Right renal pelvis (tissue), 4 donors: Measurements from ENCODE around the gene PDCL2. TPM values are rescaled to one million over a fixed set of nuclear protein-coding genes. Genes with fewer than 3 reads are reported as not detected.
"Not testable (repeated sequence)": the region's sequence is repeated elsewhere in the genome, so short reads cannot be mapped to it uniquely, and the experiment has no call there.

Experiments
- DNase-seq, 4 donors: peaks; one replicate each; pipeline ENCODE4 v3.0.0-alpha.2; 2013; ENCODE audit warnings: low read depth in 4 of 4, low spot score in 3 of 4, missing footprints in 1 of 4
- polyA plus RNA-seq, 4 donors: library from polyadenylated mRNA; unstranded; fragments of 120-200 nt; gene quantifications; one replicate each; pipeline ENCODE4 v1.2.1, GENCODE V29; 2013; ENCODE audit not compliant: insufficient read length in 4 of 4

PDCL2 gene
- not detected for polyA plus RNA-seq

GRCh38 chr4:55592014-55592413 is at the start of gene PDCL2:
PDCL2 (minus strand) TSS chr4:55592245; CDS start chr4:55592109, 136 bp downstream.
- DNase-seq, result no peak

- DNase-seq, result no peak
Measured at GRCh38 chr4:55637272-55637820, 45.3 kb upstream of the PDCL2 start.

GRCh38 chr4:55636656-55636999 is 44.6 kb upstream of the PDCL2 start:
- no peak for DNase-seq

- DNase-seq, result no peak
Measured at GRCh38 chr4:55635741-55636655, 44.0 kb upstream of the PDCL2 start, which contains the start of gene NMU. NMU (minus strand) TSS chr4:55636298; CDS start chr4:55636192, 106 bp downstream.

- no peak for DNase-seq
Measured at GRCh38 chr4:55635282-55635681, 43.2 kb upstream of the PDCL2 start.

- no peak for DNase-seq
Measured at GRCh38 chr4:55634417-55635128, 42.5 kb upstream of the PDCL2 start.

GRCh38 chr4:55633903-55634302 is 41.9 kb upstream of the PDCL2 start:
- DNase-seq, result no peak

- no peak for DNase-seq
Measured at GRCh38 chr4:55625835-55626234, 33.8 kb upstream of the PDCL2 start.

- not testable (repeated sequence) for DNase-seq
Measured at GRCh38 chr4:55624063-55624462, 32.0 kb upstream of the PDCL2 start.

GRCh38 chr4:55618546-55619143 is 26.6 kb upstream of the PDCL2 start:
- no peak for DNase-seq

GRCh38 chr4:55617587-55618197 is 25.6 kb upstream of the PDCL2 start:
- no peak for DNase-seq

- DNase-seq, result no peak
Measured at GRCh38 chr4:55615008-55615407, 23.0 kb upstream of the PDCL2 start.

- DNase-seq, result no peak
Measured at GRCh38 chr4:55613621-55614020, 21.6 kb upstream of the PDCL2 start.

GRCh38 chr4:55612341-55612740 is 20.3 kb upstream of the PDCL2 start:
- no peak for DNase-seq

GRCh38 chr4:55611358-55612059 is 19.5 kb upstream of the PDCL2 start:
- no peak for DNase-seq

GRCh38 chr4:55610381-55610780 is 18.3 kb upstream of the PDCL2 start:
- DNase-seq, result no peak

- DNase-seq, result no peak
Measured at GRCh38 chr4:55609393-55609866, 17.4 kb upstream of the PDCL2 start.

- DNase-seq, result no peak
Measured at GRCh38 chr4:55608591-55608990, 16.5 kb upstream of the PDCL2 start.

GRCh38 chr4:55604996-55605395 is 13.0 kb upstream of the PDCL2 start:
- no peak for DNase-seq

- no peak for DNase-seq
Measured at GRCh38 chr4:55600640-55601039, 8.6 kb upstream of the PDCL2 start.
